Activated CD8-positive, alpha-beta memory T cell treated with anti-CD3 and anti-CD28 coated beads for 36 hours (primary cell): ENCODE measurements around the gene RAI1. TPM values are rescaled to one million over a fixed set of nuclear protein-coding genes. Genes with fewer than 3 reads are reported as not detected.

Experiments
- CTCF ChIA-PET: fragments of 350-600 bp; sonication (Branson Sonifier 250); formaldehyde crosslinking; loops from one replicate; lab custom pipeline; 2021; ENCODE audit warnings: antibody characterized with exemption; lab: Charles Lee
- POLR2A ChIA-PET: fragments of 350-600 bp; sonication (Branson Sonifier 250); formaldehyde crosslinking; loops from one replicate; lab custom pipeline; 2021; ENCODE audit warnings: antibody characterized with exemption; lab: Charles Lee
- total RNA-seq, 2 experiments: library from RNA; stranded (reverse); gene quantifications; one replicate each; pipeline ENCODE4 v1.2.3, GENCODE V29; 2021

RAI1 gene
- total RNA-seq, 2 experiments from 2014 or later = 21.3 to 21.6 TPM

DNA sequence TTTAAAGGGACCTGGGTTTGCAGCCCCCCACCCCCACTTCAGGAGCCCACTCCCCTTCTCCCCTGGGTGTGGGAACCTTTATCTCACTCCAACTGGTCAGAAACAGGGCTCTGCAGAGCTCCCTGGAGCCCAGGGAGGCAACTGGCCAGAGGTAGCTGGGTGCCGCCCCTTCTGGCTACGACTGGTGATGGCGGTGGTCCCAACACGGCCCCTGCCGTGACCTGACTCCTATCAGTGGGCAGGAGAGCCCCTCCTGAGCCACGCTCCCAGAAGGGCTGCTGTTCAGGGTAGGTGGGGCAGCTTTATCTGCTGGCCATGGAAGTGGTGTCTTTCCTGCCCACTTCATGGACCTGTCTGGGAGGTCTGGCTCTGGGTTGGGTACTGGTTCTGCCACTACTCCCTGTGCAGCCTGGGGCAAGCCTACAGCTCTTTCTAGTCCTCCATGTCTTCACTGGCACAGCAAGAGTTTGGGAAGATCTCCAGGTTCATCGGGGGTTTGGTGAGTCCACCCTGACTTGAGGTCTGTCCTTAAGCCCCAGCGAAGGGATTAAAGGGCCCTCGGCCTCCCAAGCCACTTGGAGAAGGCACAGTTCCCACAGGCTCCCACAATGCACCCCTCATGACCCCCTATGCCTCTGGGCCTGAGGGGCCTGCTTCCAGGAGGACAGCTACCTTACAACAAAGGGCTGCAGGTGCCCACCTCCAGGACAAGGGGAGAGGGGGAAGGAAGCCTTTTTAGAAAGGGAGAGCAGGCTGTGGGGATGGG lies 161.0 kb downstream of the RAI1 start:
- POLR2A ChIA-PET = no interaction called here
- CTCF ChIA-PET = interaction anchor here (0.9 to 3.6 kb wide), 2 partner anchors 11 to 29 kb away, joined by 3 to 17 read pairs; no protein-coding TSS in a partner anchor

- CTCF ChIA-PET = interaction anchor here (0.9 to 3.6 kb wide), 2 partner anchors 10 to 30 kb away, joined by 3 to 17 read pairs; no protein-coding TSS in a partner anchor
- POLR2A ChIA-PET = no interaction called here
Observed at GRCh38 chr17:17843096-17843495, 161.8 kb downstream of the RAI1 start.

DNA sequence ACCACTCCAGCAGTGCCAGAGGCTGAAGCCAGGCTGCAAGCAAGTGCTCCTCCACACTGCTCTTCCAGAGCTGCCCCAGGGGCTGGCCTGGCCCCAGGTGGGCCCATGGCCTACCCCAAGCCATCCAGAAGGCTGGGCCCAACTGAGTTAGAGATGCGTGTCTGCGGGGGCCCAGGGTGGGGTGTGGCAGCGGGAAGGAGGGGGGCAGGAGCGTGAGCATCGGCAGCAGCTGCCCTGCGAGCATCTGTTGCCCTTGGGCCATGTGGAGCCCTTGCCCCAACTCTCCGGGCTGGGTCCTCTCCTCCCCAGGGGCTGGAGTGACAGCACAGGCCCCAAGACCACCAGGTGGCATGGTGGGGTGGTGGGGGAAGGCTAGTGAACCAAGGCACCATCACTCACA lies 162.8 kb downstream of the RAI1 start:
- ChIA-PET POLR2A (no interaction called here), CTCF (no interaction called here)

DNA sequence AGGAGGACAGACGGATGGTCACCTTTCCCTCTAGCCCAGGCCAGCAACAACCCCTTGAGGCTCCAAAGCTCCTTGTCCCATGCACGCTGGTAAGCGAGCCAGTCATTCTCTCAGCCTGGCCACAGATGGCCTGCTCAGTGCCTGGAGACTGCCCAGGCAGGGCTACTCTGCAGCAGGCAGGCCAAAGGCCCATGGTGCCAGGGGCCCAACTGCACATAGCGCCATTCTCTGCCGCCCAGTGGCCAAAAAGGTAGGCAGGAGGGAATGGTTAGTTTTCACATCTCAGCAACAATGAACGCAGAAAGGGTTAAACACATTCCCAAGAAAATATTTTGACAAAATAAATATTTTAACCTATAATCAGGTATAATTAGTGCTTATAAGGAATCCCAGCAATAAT lies 163.2 kb downstream of the RAI1 start:
- ChIA-PET POLR2A (no interaction called here), CTCF (no interaction called here)

- CTCF ChIA-PET = interaction anchor here (1.0 to 5.1 kb wide), 2 partner anchors 8 to 10 kb away, joined by 6 to 32 read pairs; partner anchors contain the start of gene SREBF1
- POLR2A ChIA-PET = interaction anchor here (1.5 kb wide), 1 partner anchor 9 kb away, joined by 9 read pairs; the partner anchor contains the start of gene SREBF1
Observed at GRCh38 chr17:17845046-17845775, 164.0 kb downstream of the RAI1 start.

- ChIA-PET CTCF (interaction anchor here (0.8 to 5.1 kb wide), 3 partner anchors 9 to 36 kb away, joined by 3 to 32 read pairs (median 6); partner anchors contain the start of gene SREBF1), POLR2A (interaction anchor here (1.5 kb wide), 1 partner anchor 10 kb away, joined by 9 read pairs; the partner anchor contains the start of gene SREBF1)
Observed at GRCh38 chr17:17846003-17846402, 164.7 kb downstream of the RAI1 start.

GRCh38 chr17:17846645-17847044 lies 165.4 kb downstream of the RAI1 start:
- ChIA-PET CTCF (interaction anchor here (0.8 to 5.1 kb wide), 2 partner anchors 9 to 37 kb away, joined by 3 to 32 read pairs; partner anchors contain the start of gene SREBF1), POLR2A (interaction anchor here (1.5 kb wide), 1 partner anchor 10 kb away, joined by 9 read pairs; the partner anchor contains the start of gene SREBF1)

DNA sequence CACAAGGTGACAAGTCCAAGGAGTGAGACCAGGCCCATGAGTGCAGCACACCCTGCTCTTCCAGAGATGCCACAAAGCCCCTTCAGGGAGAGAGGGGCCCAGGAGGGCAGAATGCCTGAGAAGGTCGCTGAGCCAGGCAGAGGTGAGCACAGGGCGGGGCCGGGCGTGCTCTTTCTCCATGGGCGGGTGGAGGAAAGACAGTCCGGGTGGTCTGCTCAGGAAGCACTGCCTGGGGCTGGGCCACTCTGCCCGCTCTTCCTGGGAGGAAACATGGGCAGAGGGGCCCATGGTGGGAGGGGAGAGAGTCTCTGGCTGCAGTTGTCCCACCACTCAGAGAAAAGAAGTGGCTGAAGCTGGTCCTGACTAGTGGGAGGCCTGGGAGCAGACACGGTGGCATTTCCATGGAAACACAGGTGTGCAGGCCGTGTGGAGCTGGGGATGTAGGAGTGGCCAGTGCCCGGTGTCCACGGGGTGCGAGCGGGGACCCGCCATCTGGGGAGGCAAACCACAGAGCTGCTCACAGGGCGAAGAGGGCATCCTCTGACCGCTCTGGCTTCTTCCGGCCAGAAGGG lies 165.9 kb downstream of the RAI1 start:
- POLR2A ChIA-PET = interaction anchor here (2.8 to 3.8 kb wide), 2 partner anchors 8 to 11 kb away, joined by 9 to 55 read pairs; partner anchors contain the start of gene SREBF1
- CTCF ChIA-PET = interaction anchor here (0.9 to 5.1 kb wide), 2 partner anchors 10 to 167 kb away, joined by 3 to 32 read pairs; partner anchors contain the start of gene SREBF1

DNA sequence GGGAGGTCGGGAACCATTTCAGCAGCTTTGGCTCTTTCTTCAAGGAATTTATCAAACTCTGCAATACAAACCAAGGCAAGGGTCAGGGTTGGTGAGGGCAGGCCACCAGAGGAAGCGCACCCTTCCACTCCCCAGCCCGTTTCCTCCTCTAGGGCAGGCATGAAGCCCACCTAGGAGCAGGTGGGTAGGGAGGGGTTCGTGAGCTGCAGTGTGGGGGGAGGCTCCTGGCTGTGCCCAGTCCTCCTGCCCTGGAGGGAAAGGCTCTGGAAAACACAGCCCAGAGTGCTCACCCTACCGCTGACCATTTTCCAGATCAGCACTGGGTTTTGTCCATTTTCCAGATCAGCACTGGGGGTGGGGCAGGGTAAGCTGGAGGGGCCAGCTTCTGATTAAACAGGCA lies 166.5 kb downstream of the RAI1 start:
- POLR2A ChIA-PET = interaction anchor here (2.8 to 3.8 kb wide), 2 partner anchors 9 to 11 kb away, joined by 9 to 55 read pairs; partner anchors contain the start of gene SREBF1

DNA sequence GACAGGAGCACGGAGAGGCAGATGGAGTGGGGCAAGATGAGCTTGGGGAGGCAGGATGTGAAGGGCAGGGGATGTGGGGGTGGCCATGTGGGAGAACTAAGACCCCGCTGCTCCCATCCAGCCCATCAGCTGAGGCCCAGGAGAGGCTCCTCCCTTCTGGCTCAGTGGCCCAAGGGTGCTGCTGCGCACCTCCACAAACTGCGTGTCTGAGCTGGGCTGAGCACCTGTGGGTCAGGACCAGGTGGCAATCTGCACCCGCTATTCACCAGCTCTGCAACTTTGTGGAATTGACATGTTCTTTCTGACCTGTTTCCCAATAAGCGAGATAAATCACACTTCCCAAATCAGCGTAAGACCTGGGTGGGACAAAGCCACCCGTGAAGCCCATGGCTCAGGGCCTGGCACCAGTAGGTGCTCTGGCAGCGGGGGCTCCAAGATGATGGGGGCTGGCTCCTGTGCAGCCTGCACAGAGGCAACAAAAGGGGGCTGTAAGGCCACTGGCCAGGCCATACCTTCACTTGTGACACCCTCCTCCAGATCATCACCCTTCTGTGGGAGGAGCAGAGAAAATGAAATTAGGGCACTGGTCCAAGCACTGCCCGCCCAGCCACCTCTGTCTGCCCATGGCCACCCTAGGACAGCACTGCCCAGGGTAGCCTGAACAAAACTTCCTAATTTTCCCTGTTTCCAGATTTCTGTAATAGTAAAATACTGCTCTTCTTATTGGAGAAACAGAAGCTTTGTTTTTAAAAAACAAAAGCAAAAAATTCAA lies 167.2 kb downstream of the RAI1 start:
- ChIA-PET POLR2A (interaction anchor here (0.6 to 3.8 kb wide), 5 partner anchors 8 to 189 kb away, joined by 3 to 55 read pairs (median 9); partner anchors contain the start of gene SREBF1), CTCF (interaction anchor here (1.4 to 5.1 kb wide), 6 partner anchors 11 to 166 kb away, joined by 3 to 32 read pairs (median 8); partner anchors contain the start of gene SREBF1)

More for the DNA sequence above, 166.5 kb downstream of the RAI1 start:
- CTCF ChIA-PET = interaction anchor here (0.9 to 5.1 kb wide), 2 partner anchors 10 to 167 kb away, joined by 3 to 32 read pairs; partner anchors contain the start of gene SREBF1

DNA sequence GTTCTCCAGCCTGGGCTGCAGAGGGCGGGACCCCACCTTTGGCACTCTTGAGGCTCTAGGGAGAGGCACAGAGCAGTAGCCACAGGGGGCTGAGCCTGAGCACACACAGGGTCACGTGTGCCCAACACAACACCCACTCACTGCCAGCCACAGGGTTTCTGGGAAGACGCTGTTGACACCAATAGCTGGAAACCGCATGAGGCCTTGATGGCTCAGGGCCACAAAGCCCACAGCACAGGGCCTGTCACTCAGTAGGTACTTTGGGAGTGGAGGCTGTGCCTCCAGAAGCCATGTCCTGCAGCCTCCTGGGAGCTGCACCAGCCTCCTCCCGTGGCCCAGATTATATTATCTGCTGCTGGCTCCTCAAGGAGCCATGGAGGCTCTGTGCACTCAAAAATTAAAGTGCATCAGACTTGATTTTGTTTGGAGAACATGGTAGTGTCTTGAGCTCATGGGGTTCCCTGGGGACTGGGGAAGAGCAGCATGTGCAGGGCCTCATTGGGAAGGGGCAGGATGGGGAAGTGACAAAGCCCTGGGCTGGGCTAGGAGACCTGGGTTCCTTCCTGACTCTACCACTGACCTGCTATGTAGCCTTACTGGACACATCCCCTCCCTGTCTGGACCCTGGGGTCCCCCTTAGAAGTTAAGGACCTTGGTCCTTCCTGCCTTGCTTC lies 168.0 kb downstream of the RAI1 start:
- ChIA-PET POLR2A (interaction anchor here (0.6 to 3.8 kb wide), 7 partner anchors 9 to 188 kb away, joined by 3 to 55 read pairs (median 4); partner anchors contain the start of gene SREBF1), CTCF (interaction anchor here (1.0 to 5.1 kb wide), 10 partner anchors 8 to 167 kb away, joined by 3 to 32 read pairs (median 6); partner anchors contain the start of gene SREBF1)

DNA sequence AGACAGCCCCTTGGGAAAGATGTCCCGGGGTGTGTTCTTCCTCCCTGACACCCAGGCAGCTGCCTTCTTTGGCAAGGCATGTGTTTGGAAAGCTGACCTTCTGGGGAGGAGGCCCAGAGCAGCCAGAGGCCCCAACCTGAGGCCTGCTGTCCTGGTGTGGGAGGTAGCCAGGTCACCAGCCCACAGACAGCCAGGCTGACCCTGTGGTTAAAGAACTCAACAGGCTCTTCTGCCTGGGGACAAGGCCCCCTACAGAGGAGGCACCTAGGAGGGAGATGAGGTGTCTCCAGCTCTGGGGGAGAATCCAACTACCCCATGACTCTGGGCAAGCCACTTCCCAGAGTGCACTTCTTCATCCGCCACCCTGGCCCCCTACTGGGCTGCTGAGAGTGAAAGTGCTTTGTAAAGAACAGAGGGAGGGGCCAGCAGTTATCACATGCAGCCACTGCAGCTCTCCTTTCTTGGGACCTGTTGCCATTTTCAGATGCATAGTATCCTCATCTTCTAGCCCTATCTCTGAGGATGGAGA lies 168.7 kb downstream of the RAI1 start:
- POLR2A ChIA-PET = interaction anchor here (0.6 to 3.8 kb wide), 5 partner anchors 9 to 41 kb away, joined by 3 to 55 read pairs (median 9); partner anchors contain the start of gene SREBF1
- CTCF ChIA-PET = interaction anchor here (0.6 to 5.1 kb wide), 11 partner anchors 9 to 172 kb away, joined by 3 to 32 read pairs (median 5); partner anchors contain the start of gene SREBF1

DNA sequence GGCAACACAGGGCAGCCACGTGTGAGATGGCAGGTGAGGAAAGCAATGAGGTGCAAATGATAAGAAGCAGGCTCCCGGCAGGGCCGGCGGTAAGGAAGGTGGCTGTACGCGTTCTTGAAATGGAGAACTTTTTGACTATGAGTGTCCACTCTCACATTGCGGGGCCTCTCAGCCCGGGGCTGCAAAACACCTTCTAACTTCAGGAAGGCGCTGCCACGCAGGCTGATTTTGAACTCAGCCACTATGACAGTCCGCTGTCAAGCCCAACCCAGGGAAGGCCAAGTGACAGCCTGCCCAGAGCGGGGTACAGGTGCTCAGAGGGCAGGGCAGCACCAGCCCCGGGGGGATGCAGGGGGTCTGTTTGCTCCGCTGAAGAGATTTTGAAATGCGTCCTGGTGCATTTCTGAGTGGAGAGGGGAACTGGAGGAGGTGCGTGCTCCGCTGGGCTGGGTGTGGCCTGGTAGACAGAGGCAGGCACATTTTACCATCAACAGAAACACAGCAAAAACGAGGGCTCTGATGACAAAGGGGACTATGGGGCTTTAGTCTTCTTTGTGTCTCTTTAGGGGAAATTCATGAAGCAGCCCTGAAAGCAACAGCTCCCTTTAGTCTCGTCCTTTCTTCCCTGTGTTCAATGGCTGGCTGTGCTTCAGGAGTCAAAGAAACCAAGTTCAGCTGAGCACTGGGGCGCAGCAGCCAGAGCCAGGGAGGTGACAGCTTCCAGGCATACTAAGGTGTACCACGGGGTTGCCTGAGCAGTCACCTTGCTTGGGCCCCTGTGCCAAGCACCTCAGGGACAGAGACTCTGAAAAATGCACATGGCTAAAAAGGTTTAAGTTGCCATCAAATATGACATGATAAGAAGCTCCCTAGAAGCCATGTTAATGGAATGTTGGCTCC lies 170.1 kb downstream of the RAI1 start:
- ChIA-PET POLR2A (interaction anchor here (1.3 to 3.8 kb wide), 2 partner anchors 15 kb away, joined by 7 to 55 read pairs; partner anchors contain the start of gene SREBF1), CTCF (no interaction called here)

DNA sequence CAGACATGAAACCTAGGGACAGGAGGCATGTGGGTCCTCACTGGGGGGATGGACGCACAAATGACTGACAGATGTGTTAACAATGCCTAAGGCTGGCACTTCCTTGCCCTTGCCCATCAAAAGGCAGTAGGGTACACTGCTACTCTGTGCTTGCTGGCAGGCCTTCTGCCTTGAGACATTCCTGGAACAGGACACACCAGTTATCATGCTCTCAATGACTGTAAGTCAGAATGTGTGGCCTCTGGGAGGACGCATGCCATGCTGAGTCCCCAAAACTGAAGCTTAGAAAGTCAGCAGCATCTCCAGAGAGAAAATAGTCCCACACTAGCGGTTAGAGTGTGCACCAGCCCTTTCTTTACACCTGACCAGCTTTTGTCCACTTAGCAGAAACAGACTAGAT lies 171.7 kb downstream of the RAI1 start:
- ChIA-PET POLR2A (interaction anchor here (0.7 to 4.2 kb wide), 4 partner anchors 12 to 106 kb away, joined by 6 to 65 read pairs (median 8); partner anchors contain the start of gene SREBF1), CTCF (interaction anchor here (0.7 to 4.9 kb wide), 12 partner anchors 10 to 356 kb away, joined by 3 to 31 read pairs (median 5); partner anchors contain the start of gene SREBF1)

DNA sequence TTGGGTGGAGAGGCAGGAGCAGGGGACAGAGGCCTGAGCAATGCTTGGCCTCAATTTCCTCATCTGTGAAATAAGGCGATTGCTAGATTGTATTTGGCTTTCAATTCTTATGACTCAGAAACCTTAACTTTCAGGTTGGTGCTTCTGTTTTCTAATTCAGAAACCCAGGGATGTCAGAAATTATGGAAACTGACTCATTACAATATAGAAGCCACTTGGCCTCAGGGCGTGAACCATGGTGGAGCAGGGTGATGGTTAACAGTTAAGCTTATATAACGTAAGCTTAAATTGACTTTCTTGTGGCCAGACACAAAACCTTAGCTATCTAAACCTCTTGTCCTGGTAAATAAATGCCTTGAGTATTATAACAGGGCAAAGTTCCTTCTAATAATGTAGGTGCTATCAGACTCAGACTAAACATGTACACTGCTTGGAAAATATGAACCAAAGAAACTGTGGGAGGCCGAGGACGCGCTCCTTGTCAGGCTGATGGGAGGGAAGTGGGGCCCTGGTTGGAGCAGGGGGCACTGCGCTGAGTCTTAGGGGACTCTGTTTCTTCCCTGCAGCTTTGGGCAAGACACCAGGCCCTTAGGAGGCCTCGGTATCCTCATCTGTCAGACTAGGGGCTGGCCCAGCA lies 172.7 kb downstream of the RAI1 start:
- POLR2A ChIA-PET = interaction anchor here (0.6 to 4.2 kb wide), 6 partner anchors 13 to 176 kb away, joined by 3 to 65 read pairs (median 6); partner anchors contain the start of gene SREBF1
- CTCF ChIA-PET = interaction anchor here (0.7 to 4.9 kb wide), 12 partner anchors 10 to 174 kb away, joined by 3 to 31 read pairs (median 5); partner anchors contain the start of gene SREBF1
